ENCODE results near the gene POU2F1. TPM values are rescaled to one million over a fixed set of nuclear protein-coding genes. Genes with fewer than 3 reads are reported as not detected.
"Not testable (repeated sequence)": the region's sequence is repeated elsewhere in the genome, so short reads cannot be mapped to it uniquely, and the experiment has no call there.

Gene POU2F1
- total RNA-seq, 2 experiments from 2014 or later: 17.4 to 20.4 TPM

DNA sequence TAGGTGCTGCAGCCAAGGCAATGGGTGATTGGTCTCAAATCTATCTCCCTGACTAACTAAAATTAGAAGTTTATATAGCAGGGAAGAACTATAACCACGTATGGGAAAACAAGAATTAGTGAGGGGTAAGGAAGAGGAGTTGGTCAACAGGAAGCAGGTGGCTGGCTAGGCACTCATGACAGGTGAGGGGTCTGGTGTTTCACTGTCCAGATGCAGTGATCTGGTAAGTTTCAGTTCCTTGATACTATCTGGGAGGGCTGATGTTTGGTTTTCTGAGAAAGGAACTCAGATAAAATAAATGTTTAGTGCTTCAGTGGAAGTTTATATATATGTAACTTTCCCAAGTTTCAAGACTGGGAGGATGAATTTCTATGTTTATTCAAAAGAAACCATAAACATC lies 11.6 kb upstream of the POU2F1 start:
- ChIA-PET POLR2A (interaction anchor here (2.7 kb wide), 1 partner anchor 11 kb away, joined by 15 read pairs; the partner anchor contains the start of gene POU2F1), CTCF (interaction anchor here (1.0 to 3.5 kb wide), 3 partner anchors 10 to 13 kb away, joined by 5 to 25 read pairs (median 20); partner anchors contain the start of gene POU2F1)
- peaks cover 20% of the 10 kb centered on the region for H3K4me1 Mint-ChIP-seq
- H3K4me3 Mint-ChIP-seq: no peak overlapping the region
- no peak for DNase-seq
- peak overlapping the region; percentile 42 for H3K27ac Mint-ChIP-seq
- peaks cover 30% of the 10 kb centered on the region for H3K9me3 Mint-ChIP-seq
- peaks cover 27% of the 10 kb centered on the region for H3K36me3 Mint-ChIP-seq (ENCODE audit: low read depth)
- no peaks in the 10 kb centered on the region for H3K27me3 Mint-ChIP-seq

DNA sequence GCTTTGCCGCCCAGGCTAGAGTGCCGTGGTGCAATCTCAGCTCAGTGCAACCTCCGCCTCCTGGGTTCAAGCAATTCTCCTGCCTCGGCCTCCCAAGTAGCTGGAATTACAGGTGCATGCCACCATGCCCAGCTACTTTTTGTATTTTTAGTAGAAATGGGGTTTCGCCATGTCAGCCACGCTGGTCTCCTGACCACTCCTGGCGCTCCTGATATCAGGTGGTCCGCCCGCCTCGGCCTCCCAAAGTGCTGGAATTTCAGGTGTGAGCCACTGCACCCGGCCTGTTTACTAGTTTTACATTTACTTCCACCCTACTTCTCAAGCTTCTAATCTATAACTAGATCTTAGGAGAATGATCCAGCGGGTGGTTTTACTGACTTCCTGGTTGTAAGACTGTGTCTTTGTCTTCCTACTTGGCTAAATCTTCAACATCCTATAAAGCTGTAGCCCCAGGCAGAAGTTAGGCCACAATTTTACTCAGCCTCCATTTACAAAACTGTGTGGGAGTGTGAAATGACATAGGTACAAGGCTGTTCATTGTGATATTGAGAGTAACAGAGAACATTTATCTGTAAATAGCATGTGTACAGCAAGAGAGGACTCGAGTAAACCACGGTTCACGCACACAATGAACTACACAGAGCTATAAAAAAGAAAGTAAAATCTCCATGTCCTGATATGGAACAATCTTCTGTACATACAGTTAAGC lies 9.6 kb upstream of the POU2F1 start:
- H3K36me3 Mint-ChIP-seq (ENCODE audit: low read depth): peaks cover 23% of the 10 kb centered on the region

DNA sequence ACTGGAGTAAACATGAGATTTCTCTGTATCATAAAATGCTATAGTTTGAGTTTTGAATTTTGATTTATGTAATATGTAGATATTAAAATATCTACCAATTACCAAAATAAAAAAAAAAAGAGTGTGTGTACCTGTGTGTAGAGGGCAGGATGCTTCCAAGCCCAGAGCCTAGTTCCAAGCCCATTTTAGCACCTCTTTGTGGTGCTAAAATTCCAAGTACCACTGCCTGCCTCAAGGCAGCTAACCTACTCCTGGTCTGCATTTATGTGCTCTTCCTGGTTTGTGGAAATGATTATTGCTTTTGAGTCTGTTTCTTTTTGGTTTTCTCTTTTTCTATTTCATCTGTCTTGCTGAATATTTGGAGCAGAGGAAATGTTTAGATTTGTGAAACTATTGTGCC lies 8.7 kb upstream of the POU2F1 start:
- POLR2A ChIA-PET: no interaction called here
- peaks cover 20% of the 10 kb centered on the region for H3K4me1 Mint-ChIP-seq

More for the DNA sequence above, 9.6 kb upstream of the POU2F1 start:
- no peak for DNase-seq
- POLR2A ChIA-PET: interaction anchor here (2.7 kb wide), 1 partner anchor 9 kb away, joined by 15 read pairs; the partner anchor contains the start of gene POU2F1
- Mint-ChIP-seq H3K4me3 (no peak overlapping the region), H3K27me3 (no peaks in the 10 kb centered on the region), H3K4me1 (peaks cover 20% of the 10 kb centered on the region), H3K9me3 (peaks cover 26% of the 10 kb centered on the region), H3K27ac (no peak overlapping the region)
- CTCF ChIA-PET: interaction anchor here (0.6 to 3.5 kb wide), 5 partner anchors 9 to 326 kb away, joined by 3 to 20 read pairs (median 4); partner anchors contain the start of gene POU2F1

DNA sequence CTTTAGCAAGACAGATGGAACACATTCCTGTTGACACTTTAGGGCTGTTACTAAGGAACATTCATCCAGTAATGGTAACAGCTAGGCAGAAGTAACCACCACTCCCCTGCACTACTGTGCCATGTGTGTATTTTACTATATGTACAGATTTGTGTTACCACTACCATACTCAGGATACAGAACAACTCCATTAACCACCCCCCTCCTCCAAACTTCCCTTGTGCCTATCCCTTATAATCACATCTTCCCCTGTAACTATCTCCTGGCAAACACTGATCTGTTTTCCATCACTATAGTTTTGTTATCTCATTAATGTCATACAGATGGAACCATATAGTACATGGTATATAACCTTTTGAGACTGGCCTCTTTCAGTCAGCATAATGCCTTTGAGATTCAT lies 3.9 kb upstream of the POU2F1 start:
- Mint-ChIP-seq H3K4me1 (peaks cover 12% of the 10 kb centered on the region), H3K9me3 (no peaks in the 10 kb centered on the region), H3K27ac (no peak overlapping the region), H3K36me3 (ENCODE audit: low read depth) (peaks cover 4% of the 10 kb centered on the region), H3K27me3 (no peaks in the 10 kb centered on the region), H3K4me3 (no peak overlapping the region)
- DNase-seq: no peak
- ChIA-PET CTCF (no interaction called here), POLR2A (interaction anchor here (0.6 kb wide), 1 partner anchor 337 kb away, joined by 3 read pairs; the partner anchor contains the start of gene CREG1)

More for the DNA sequence above, 8.7 kb upstream of the POU2F1 start:
- no peak overlapping the region for H3K27ac Mint-ChIP-seq
- peaks cover 23% of the 10 kb centered on the region for H3K36me3 Mint-ChIP-seq (ENCODE audit: low read depth)
- no peak for DNase-seq
- no peaks in the 10 kb centered on the region for H3K27me3 Mint-ChIP-seq
- no peak overlapping the region for H3K4me3 Mint-ChIP-seq
- CTCF ChIA-PET: interaction anchor here (2.4 to 3.5 kb wide), 2 partner anchors 8 to 56 kb away, joined by 5 to 20 read pairs; partner anchors contain the start of gene POU2F1
- H3K9me3 Mint-ChIP-seq: peaks cover 26% of the 10 kb centered on the region

DNA sequence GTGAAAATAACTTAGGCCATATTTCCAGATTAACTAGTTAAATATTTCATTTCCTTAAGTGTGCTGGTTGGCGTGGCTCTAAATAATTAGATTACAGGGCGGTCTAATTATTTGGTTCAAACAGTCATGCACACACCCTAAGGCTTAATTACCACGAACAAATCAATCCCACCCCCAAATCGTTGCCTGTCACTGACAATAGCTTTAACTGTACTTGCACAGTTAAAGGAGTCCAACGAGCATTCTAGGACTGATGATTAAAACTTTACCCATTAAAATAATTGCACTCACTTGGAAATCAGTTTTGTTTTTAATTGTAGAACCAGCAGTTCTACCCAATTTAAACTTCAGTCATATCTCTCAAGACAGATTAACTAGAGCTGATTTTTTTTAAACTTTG lies 1.5 kb upstream of the POU2F1 start:
- Mint-ChIP-seq H3K27ac (peak overlapping the region; percentile 93), H3K4me3 (peak overlapping the region; percentile 91), H3K27me3 (no peaks in the 10 kb centered on the region), H3K9me3 (no peaks in the 10 kb centered on the region), H3K36me3 (ENCODE audit: low read depth) (peaks cover 7% of the 10 kb centered on the region), H3K4me1 (peaks cover 33% of the 10 kb centered on the region)
- no peak for DNase-seq
- ChIA-PET POLR2A (interaction anchor here (1.0 to 3.5 kb wide), 25 partner anchors 9 to 717 kb away, joined by 3 to 47 read pairs (median 8); partner anchors contain the start of genes CD247, CREG1, DCAF6 and ILDR2), CTCF (interaction anchor here (0.8 to 3.2 kb wide), 18 partner anchors 8 to 496 kb away, joined by 3 to 33 read pairs (median 12); partner anchors contain the start of genes CREG1 and TADA1)

DNA sequence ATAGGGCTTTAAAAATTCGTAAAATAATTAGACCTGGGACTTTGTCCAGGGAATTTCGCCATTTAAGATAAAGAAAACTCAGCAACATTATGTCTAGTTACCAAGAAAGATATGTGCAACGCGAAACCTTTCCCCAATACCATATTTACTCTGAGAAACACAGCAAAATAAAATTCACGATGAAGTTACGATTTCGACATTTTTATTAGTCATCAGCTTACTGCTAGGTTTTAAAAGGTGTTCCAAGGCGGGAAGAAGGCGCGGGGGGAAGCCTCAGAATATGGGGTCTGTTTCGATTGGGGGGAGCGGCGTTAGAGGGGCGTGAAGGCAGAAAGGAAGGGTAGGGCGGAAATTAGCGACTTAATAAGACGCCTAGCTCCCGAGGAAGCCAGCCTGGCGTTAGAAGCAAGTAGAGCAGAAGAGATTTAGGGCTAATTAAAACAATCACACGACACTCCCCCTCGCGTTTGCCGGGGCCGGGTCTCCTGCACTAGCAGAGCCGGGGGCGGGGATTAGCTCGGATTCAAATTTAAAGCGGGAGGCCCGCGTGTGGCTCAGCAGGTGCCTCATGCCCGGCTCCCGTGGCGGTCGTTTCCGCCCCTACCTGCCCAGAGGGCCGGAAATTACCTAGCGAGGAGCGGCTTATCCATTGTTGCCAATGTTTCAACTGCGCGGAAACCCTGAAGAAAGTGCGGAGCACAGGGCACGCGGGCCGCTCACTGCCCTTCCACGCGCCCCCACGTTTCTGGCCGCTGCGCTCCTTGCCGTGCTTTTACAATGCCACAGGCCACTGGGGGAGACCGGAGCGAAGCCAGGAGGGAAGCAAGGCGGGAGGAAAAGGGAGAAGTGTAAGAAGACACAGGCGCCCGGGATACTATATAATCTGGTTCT lies 795 bp upstream of the POU2F1 start:
- Mint-ChIP-seq H3K4me1 (peaks cover 35% of the 10 kb centered on the region), H3K9me3 (no peaks in the 10 kb centered on the region), H3K27me3 (no peaks in the 10 kb centered on the region), H3K27ac (peak overlapping the region; percentile 93), H3K4me3 (peak overlapping the region; percentile 91), H3K36me3 (ENCODE audit: low read depth) (peaks cover 7% of the 10 kb centered on the region)
- POLR2A ChIA-PET: interaction anchor here (0.7 to 3.5 kb wide), 49 partner anchors 9 to 1006 kb away, joined by 3 to 47 read pairs (median 4); partner anchors contain the start of genes CD247, CREG1, DCAF6 and GPA33
- peak; percentile 91 for DNase-seq
- CTCF ChIA-PET: interaction anchor here (0.5 to 3.2 kb wide), 61 partner anchors 9 to 716 kb away, joined by 3 to 33 read pairs (median 5); partner anchors contain the start of genes CD247, CREG1, DCAF6 and POGK

DNA sequence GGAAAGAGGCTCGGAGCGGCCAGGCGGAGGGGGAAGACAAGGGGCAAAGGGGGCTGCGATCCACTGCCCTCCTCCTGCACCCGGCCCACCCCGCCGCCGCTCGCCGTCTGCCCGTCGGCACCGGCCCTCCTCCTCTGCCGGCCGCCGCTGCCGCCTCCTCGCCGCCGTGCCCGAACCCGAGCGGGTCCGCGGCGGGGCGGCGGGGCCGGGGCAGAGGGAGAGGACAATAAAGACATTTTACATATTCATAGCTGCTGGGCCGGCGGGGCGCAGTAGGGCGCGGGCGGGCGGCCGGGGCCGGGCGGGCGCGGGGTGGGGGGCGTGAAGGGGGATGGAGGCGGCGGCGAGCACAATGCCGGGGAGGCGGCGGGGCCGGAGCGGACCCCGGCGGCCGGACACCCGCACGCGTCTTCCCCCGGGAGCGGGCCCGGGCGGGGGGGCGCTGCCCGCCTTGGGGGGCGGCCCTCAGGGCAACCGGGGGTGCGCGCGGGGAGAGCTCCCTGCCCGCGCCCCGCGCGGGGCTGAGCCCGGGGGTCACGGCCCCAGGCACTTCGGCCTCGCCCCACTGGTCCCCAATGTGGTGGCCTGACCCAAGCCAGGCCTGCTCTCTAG lies 546 bp downstream of the POU2F1 start:
- H3K4me3 Mint-ChIP-seq: peak overlapping the region; percentile 98
- peak; percentile 28 for DNase-seq
- no peaks in the 10 kb centered on the region for H3K27me3 Mint-ChIP-seq
- H3K27ac Mint-ChIP-seq: peak overlapping the region; percentile 89
- H3K36me3 Mint-ChIP-seq (ENCODE audit: low read depth): peaks cover 10% of the 10 kb centered on the region
- H3K9me3 Mint-ChIP-seq: no peaks in the 10 kb centered on the region
- H3K4me1 Mint-ChIP-seq: peaks cover 41% of the 10 kb centered on the region
- POLR2A ChIA-PET: interaction anchor here (0.6 to 3.5 kb wide), 16 partner anchors 11 to 731 kb away, joined by 3 to 47 read pairs (median 6); partner anchors contain the start of genes CD247, CREG1, DCAF6 and MPC2
- CTCF ChIA-PET: interaction anchor here (0.8 to 3.2 kb wide), 26 partner anchors 10 to 714 kb away, joined by 3 to 33 read pairs (median 6); partner anchors contain the start of genes CD247, CREG1 and DCAF6

DNA sequence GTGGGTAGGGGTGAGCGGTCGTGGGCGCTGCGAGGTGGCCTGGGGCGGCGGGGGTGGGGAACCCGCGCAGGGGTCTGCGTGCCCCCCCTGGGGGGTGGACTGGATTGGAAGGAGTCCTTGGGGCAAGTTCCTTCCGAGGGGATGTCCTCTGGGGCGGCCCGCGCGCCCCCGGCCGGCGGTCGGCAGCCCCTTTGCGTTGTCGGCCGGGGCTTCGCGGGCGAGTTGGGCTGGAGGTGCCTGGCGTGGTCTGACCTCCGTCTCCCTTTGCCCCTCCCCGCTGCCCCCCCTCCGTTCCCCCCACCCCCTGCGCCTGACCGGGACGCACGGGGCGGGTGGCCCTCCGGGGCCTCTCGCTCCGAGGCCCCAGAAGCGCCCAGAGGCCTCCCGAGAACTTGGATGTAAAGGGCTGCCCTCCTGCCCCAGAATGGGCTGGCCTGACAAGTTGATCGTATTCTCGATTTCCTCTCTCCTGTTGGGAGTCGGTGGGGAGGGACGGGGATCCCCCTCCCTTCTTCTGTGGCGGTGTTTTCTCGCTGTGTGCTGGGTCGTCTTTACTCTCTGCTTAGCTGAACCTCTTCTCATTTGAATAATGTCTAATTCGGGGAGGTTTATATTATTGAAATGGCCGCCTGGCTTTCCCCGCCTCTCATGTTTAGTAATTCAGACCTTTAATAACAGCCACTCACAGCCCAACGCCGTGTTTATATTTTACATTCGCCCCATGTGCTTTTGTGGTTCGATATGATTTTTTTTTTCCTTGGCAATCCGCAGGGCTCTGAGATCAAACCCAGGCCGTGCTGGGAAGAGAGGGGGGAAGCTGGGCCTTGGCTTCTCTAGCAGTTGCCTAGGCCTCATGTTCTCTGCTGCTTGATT lies 1.3 kb downstream of the POU2F1 start:
- H3K9me3 Mint-ChIP-seq: no peaks in the 10 kb centered on the region
- H3K4me1 Mint-ChIP-seq: peaks cover 41% of the 10 kb centered on the region
- ChIA-PET CTCF (interaction anchor here (0.9 to 2.4 kb wide), 11 partner anchors 10 to 346 kb away, joined by 3 to 27 read pairs (median 5); partner anchors contain the start of genes CREG1 and TADA1), POLR2A (interaction anchor here (0.5 to 3.5 kb wide), 11 partner anchors 11 to 732 kb away, joined by 3 to 47 read pairs (median 4); partner anchors contain the start of genes CD247 and TADA1)
- H3K36me3 Mint-ChIP-seq (ENCODE audit: low read depth): peaks cover 10% of the 10 kb centered on the region
- H3K27me3 Mint-ChIP-seq: no peaks in the 10 kb centered on the region
- H3K4me3 Mint-ChIP-seq: peak overlapping the region; percentile 98
- peak overlapping the region; percentile 97 for H3K27ac Mint-ChIP-seq
- peak; percentile 55 for DNase-seq

DNA sequence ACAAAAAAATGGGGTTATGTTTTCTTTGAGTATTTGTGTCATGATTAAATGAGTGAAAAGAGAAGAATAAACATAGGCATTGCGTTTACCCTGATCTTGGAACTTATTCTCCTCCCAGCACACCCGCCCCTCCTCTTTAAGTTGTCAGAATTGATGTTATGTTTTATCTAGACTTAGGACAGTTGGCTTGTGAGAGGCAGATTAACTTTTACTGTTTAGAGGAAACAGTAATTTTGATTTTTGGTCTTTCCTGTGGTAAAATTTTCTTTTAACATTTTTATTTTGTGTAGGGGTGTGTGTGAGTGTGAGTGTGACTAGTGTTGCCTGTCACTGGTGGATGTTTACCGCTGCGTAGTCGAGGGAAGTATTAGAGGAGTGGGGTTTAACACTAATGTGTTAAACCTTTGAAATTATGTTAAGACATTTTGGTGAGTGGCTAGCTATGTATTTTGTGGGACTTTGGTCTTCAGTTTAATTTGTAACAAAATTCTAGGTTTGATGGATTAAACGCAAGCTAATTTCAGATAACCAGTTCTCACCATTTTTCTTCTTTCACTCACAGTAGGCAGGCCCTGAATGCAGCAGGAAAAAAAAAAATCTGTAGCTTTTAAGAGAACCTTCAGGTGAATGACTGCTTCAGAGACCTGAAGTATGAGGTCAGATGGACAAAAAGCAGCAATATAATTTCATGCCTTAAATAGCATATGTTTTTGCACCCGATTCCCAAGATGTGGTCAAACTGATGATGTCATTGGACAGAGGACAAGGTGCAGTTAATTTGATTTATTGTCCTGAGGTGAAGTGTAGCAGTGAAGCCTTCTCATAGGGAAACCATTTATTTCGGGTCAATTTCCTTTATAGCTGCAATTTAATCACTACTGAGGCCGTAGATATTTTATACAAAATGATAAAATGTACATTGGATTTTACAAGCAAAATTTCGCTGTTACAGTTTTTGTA lies 2.7 kb downstream of the POU2F1 start:
- CTCF ChIA-PET: interaction anchor here (0.8 to 2.3 kb wide), 7 partner anchors 15 to 348 kb away, joined by 3 to 6 read pairs (median 5); partner anchors contain the start of genes CD247 and TADA1
- H3K9me3 Mint-ChIP-seq: peaks cover 2% of the 10 kb centered on the region
- no peak for DNase-seq
- H3K27ac Mint-ChIP-seq: peak overlapping the region; percentile 1
- no peak overlapping the region for H3K4me3 Mint-ChIP-seq
- H3K27me3 Mint-ChIP-seq: no peaks in the 10 kb centered on the region
- POLR2A ChIA-PET: interaction anchor here (1.6 to 2.8 kb wide), 3 partner anchors 10 to 733 kb away, joined by 3 to 14 read pairs (median 6); no protein-coding TSS in a partner anchor
- H3K4me1 Mint-ChIP-seq: peaks cover 41% of the 10 kb centered on the region
- peaks cover 14% of the 10 kb centered on the region for H3K36me3 Mint-ChIP-seq (ENCODE audit: low read depth)

DNA sequence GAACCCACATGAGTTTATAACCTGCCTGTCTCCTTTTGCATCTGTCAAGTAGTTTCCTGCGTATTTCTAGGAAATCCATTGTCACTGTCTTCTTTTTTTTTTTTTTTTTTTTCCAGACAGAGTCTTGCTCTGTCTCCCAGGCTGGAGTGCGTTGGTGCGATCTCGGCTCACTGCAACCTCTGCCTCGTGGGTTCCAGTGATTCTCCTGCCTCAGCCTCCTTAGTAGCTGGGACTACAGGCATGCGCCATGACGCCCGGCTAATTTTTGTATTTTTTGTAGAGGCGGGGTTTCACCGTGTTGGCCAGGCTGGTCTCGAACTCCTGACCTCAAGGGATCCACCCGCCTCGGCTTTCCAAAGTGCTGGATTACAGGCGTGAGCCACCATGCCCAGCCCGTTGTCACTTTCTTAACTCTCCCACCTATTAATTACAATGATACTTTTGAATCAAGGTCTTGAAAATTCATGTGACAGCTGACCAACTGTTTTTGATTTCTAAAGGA lies 4.1 kb downstream of the POU2F1 start:
- POLR2A ChIA-PET, H3K9me3 Mint-ChIP-seq, H3K27ac Mint-ChIP-seq, H3K27me3 Mint-ChIP-seq, H3K4me3 Mint-ChIP-seq, CTCF ChIA-PET, DNase-seq: not testable (repeated sequence)
- peaks cover 31% of the 10 kb centered on the region for H3K4me1 Mint-ChIP-seq
- H3K36me3 Mint-ChIP-seq (ENCODE audit: low read depth): peaks cover 14% of the 10 kb centered on the region

All from activated CD4-positive, alpha-beta memory T cell treated with anti-CD3 and anti-CD28 coated beads, Interleukin-2, amount 10 ng/mL, durations not matched to agents 7 days and 5 days (primary cell).